GM18951 (cell line): ENCODE measurements around the gene DTNA.

Experiments used
- POLR2A ChIP-seq: IDR thresholded peaks from 4 replicates; pipeline ENCODE4 v1.6.1; 2011; ENCODE audit warnings: mild to moderate bottlenecking; ENCODE audit not compliant: insufficient read length, insufficient read depth; ENCODE audit errors: extremely low read depth
- in situ Hi-C: fragments of 300-500 bp; cut with MboI; formaldehyde crosslinking; loops from one replicate; pipeline ENCODE4 v1.12.0; 2022; ENCODE audit warnings: low sequenced_read_pairs, mixed read lengths, inconsistent platforms; ENCODE audit not compliant: unreplicated experiment

DTNA gene

GRCh38 chr18:34795070-34795732 is 85.1 kb downstream of the DTNA start:
- in situ Hi-C loops: no loop called here
- TF ChIP-seq POLR2A: no peak

DNA sequence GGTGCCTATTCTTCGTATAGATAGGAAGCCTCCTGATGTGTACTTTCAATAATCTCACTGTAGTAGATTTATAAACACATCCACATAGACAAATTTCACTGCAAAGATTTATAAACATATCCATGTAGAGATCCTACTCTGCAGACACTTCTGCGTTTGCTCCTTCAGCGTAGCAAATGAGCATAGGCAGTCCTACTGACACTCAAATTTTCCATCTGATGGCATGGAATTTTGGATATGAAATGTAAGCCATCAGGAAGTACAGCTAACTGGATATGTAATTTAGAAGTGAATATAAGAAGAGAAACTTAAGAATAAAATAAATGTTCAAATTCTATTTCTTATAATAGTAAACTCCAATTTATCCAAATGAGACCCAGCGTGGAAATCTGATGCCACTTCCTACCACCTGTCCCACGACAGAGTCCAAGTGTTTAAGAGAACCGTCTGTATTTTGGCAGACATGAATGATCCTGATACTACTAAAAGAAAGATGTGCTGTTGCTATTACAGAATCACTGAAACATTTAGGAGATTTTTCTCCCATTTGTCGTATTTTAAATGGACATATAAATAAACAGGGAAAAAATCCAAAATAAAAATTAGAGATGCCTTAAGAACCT is 86.0 kb downstream of the DTNA start:
- in situ Hi-C loops: no loop called here
- no peak for TF ChIP-seq POLR2A

- no peak for TF ChIP-seq POLR2A
- in situ Hi-C loops: no loop called here
Measured at GRCh38 chr18:34799291-34799690, 89.2 kb downstream of the DTNA start.

GRCh38 chr18:34800381-34800780 is 90.3 kb downstream of the DTNA start:
- in situ Hi-C loops: no loop called here

GRCh38 chr18:34801774-34802173 is 91.7 kb downstream of the DTNA start:
- TF ChIP-seq POLR2A: no peak
- in situ Hi-C loops: no loop called here

More at GRCh38 chr18:34800381-34800780, 90.3 kb downstream of the DTNA start:
- no peak for TF ChIP-seq POLR2A

GRCh38 chr18:34802959-34803358 is 92.9 kb downstream of the DTNA start:
- in situ Hi-C loops: no loop called here
- TF ChIP-seq POLR2A: no peak

GRCh38 chr18:34803877-34804400 is 93.8 kb downstream of the DTNA start:
- in situ Hi-C loops: no loop called here
- TF ChIP-seq POLR2A: no peak

DNA sequence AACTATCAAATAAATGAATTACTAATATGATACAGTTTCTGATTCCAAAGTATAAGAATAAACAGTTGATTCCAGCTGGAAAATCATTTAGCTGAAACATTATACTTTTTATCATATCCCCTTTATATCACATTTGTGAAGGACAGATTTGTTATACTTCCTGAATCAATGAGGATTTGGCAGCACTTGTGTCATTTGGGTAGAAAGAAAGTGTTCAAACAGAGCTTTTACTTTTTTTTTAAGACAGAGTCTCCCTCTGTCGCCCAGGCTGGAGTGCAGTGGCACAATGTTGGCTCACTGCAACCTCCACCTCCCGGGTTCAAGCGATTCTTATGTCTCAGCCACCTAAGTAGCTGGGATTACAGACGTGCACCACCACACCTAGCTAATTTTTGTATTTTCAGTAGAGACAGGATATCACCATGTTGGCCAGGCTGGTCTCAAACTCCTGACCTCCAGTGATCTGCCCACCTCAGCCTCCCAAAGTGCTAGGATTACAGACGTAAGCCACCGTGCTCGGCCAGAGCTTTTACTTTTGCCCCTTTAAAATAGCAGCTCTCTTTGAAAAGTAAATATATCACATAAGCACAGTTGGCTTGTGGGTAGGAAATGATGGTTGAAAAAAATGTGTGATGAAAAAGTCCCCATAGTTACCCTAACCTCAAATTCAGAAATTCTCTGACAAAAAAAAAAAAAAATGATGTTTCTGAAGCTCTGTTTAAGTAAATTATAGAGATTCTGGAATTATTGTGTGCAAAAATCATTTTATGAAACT is 95.2 kb downstream of the DTNA start:
- no peak for TF ChIP-seq POLR2A
- in situ Hi-C loops: no loop called here

DNA sequence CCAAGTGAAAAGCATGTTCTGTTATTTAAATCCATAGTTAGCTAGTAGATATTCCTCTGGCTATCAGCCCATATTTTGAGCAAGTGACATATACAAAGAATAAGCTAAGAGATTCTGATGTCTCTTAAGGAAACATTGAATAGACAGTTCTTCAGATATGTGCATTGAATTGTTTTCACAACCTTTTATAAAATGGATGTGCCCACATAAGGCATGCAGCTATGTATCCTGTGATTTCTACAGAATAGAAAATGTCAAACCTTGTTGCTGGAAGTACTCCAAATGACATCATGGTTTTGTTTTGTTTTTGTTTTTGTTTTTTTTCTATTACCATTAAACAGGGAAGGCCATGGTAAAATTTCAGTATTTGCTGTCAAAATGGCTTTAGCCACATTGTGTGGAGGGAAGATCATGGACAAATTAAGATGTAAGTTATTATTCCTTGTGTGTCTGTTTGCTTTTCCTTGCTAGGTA is 95.8 kb downstream of the DTNA start:
- TF ChIP-seq POLR2A: no peak
- in situ Hi-C loops: no loop called here

- no peak for TF ChIP-seq POLR2A
- in situ Hi-C loops: no loop called here
Measured at GRCh38 chr18:34806527-34806926, 96.4 kb downstream of the DTNA start.

GRCh38 chr18:34807106-34807796 is 97.2 kb downstream of the DTNA start:
- in situ Hi-C loops: no loop called here

DNA sequence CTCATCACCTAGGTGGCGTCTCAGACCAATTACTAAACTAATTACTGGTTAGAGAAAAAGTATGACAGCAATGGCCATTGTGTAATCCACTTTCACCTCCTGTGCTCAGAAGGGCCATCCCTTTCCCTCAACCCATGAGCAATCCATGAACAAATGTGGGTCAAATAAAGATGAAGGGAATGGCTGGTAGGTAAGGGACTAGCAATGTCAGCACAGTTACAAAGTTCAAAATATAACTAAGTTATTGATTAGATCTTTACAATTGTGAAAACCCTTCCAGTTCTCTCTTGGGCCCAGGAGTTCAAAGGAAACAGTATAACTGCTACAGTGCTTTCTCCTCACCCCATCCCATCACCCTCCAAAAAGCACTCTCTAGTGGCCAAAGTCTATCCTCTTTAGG is 98.3 kb downstream of the DTNA start:
- TF ChIP-seq POLR2A: no peak
- in situ Hi-C loops: no loop called here

More at GRCh38 chr18:34807106-34807796, 97.2 kb downstream of the DTNA start:
- TF ChIP-seq POLR2A: no peak
